HG03575 (cell line): ENCODE measurements around the gene ALX1.

Experiments used
- ATAC-seq: cut with Tn5 transposase; IDR thresholded peaks from one replicate; pipeline ENCODE4 v1.9.1; 2021; ENCODE audit not compliant: unreplicated experiment, insufficient number of reproducible peaks, low FRiP score; ENCODE audit errors: extremely low read depth

The ALX1 gene

DNA sequence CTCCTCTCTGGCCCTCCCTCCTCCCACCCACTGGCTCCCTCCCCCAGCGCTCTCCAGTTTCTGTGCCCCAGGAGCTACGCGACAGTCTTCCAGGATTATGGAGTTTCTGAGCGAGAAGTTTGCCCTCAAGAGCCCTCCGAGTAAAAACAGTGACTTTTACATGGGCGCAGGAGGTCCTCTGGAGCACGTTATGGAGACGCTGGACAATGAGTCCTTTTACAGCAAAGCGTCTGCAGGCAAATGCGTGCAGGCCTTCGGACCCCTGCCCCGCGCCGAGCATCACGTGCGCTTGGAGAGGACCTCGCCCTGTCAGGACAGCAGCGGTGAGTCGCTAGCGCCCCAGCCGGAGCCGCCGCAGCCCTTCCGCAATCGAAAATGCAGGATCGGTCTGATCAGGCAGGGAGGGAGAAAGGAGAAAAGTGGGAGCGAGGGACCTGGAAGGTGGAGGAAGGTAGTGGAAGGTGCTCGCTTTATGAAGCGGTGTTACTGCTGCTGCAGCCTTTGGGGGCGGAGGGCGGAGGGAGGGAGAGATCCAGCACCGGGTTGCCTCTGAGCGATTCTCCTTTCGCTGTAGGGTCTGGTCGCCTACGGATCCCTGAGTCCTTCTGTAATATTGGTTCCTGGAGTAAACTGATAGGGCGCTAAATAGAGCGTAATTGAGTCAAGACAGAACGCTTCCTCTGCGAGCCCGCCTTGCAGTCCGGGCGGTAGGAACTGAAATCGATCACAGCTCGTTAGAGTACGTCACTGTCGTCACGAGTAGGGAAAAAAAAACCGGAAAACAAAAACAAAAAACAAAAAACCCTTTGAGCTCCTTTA, at the start of gene ALX1:
ALX1 (plus strand) TSS at position 56 of the 819 bp plus-strand sequence; CDS start at position 98, 42 bp downstream.
- no peak for ATAC-seq

GRCh38 chr12:85237327-85237726, 42.7 kb upstream of the ALX1 start:
- ATAC-seq: no peak

- no peak for ATAC-seq
These were observed 35.5 kb upstream of the ALX1 start for GRCh38 chr12:85244561-85244960.

GRCh38 chr12:85253853-85254252, 26.2 kb upstream of the ALX1 start:
- ATAC-seq: no peak

DNA sequence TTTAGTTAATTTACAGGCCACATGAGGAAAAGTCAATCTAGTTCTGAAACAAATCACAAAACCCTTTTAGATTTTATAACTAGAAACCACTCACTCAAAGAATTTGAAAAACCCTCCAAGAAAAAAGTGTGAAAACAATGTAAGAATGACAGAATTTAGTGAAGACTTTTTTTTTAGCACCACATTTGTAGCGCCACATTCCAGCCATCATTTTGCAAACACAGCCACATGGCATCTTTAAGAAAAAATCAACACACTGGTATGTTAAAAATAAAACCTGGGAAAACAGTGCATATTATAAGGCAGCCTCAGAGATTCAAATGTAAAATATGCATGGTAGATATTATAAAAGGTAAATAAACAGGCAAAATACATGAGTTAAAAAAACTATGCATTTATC, 22.3 kb upstream of the ALX1 start:
- ATAC-seq: no peak

- no peak for ATAC-seq
These were observed 19.6 kb upstream of the ALX1 start for GRCh38 chr12:85260447-85260846.

DNA sequence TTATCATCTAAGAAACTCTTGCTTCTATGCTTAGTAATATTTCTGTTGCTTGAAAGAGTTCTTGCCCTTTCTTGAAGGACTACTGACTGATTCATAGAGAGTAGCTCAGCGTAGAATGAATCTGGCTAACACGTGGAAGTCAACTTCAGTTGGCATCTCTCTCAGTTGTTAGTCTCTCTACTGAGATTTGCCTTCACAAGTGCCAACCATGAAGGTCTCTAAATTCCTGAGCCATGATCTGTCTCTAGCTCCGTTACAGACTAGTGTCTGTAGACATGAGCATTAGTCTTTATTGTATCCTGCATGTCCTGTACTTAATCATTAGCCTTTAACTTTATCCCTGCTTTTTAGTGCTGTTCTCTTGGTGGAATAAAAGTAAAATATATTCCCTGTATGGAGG, 19.1 kb upstream of the ALX1 start:
- ATAC-seq: no peak

DNA sequence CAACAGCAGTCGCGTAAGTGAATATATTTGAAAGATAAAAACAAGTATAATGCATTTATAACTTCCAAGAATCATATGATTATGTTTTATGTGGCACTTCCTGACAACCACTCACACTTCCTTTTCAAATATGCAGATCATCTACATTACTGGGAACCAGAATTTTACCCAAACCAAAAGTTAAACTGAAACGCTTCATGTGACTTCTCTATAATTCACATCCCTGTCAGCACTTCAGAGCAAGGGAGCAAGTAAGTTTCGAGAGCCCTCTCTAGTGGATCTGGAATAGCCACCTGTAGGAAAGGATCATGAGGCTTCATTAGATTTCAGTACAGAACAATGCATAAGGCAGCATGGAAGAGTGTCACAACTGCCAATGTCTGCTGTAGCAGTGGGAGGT, 13.7 kb upstream of the ALX1 start:
- no peak for ATAC-seq

GRCh38 chr12:85273381-85274314, 6.4 kb upstream of the ALX1 start:
- no peak for ATAC-seq

GRCh38 chr12:85274315-85274651, 5.7 kb upstream of the ALX1 start:
- no peak for ATAC-seq

- ATAC-seq: no peak
These were observed 4.6 kb upstream of the ALX1 start for GRCh38 chr12:85275374-85275773.

GRCh38 chr12:85277191-85277590, 2.8 kb upstream of the ALX1 start:
- ATAC-seq: no peak

GRCh38 chr12:85277900-85278597, 2.0 kb upstream of the ALX1 start:
- ATAC-seq: no peak

DNA sequence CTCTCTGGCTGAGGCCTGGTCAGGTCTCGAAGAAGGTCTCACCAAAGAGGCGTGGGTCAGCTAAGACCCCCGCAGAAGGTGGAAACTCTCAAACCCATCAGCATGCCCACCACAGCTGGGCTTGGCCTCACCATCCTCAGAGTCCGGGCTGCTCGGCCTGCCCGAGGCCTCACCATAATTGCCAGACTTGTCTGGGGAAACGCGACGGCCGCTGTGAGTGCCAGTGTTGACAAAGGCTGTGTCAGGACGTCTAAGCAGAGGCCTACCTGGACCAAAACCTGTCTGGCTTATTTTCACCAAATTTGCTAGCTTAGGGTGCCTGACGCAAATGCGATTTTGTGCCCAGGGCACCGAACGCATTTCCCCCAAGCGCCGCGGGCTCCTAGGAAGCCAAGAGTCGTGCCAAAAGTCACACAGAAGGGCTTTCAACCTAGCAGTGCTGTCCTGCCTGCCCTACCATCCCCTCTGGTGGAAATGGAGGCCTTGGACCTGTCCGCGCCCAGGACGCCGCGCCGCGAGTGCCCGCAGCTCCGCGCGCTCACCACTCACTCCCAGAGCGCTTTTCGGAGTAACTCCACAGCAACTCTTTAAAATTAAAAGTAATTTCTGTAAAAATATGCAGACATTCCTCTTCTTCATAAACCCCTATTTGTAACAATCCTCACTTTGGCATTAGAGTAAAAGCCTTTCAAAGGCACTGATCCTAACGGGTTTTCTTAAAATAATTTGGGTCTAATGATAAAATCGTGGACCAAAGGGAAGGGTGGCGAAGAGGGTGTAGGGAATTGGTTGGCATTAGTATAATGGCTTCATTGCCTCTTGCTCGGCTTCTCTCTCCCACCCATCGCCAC, 1.2 kb upstream of the ALX1 start:
- ATAC-seq: no peak

GRCh38 chr12:85279449-85280164, 413 bp upstream of the ALX1 start:
- no peak for ATAC-seq

DNA sequence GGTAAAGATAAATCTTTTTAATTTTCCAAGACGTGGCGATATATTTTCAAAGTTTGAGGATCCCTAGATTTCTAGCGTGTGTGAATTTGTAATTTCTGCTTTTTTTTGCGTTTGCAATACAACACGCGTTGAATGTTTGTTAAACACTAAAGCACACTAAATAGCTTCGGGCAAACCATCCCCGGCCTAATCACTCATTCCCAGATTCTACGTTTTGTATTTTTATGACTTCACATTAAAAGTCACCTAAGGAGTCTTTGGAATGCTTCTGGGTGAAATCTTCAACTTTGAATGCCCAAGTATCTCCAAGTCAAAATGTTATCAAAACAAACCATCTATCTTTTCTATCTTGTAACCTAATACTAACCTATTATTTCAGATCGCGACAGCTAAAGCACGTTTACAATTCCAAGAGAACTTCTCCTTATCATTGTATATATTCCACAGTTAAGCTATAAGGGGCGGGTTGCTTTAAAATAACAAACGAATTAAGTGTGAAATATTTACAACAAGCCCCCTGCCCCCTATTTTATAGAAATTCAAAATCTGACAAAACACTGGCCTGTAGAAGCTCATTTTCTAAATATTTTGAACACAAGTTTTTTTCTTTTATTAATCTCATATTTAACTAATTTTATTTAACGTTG, 1.1 kb downstream of the ALX1 start:
- ATAC-seq: no peak

GRCh38 chr12:85281636-85282312, 1.8 kb downstream of the ALX1 start:
- ATAC-seq: no peak
